Fibroblast of villous mesenchyme (primary cell): Measurements from ENCODE around the gene CACTIN. TPM values are rescaled to one million over a fixed set of nuclear protein-coding genes. Genes with fewer than 3 reads are reported as not detected.

Experiments used
- DNase-seq: peaks from one replicate; pipeline ENCODE4 v3.0.0-alpha.2; 2010; ENCODE audit warnings: low read depth
- H3K4me3 ChIP-seq: 2 replicates; pipeline ENCODE4 v1.5.1; 2011; ENCODE audit warnings: low read depth, mild to moderate bottlenecking, low read length
- CTCF ChIP-seq: IDR thresholded peaks from 2 replicates; pipeline ENCODE4 v1.5.1; 2012; ENCODE audit warnings: low read depth, mild to moderate bottlenecking, low read length; ENCODE audit not compliant: insufficient read depth
- total RNA-seq: library from RNA; depleted of rRNA; stranded (reverse); fragments of >200 nt; gene quantifications from 2 replicates; pipeline ENCODE4 v1.2.3, GENCODE V29; 2012

Gene CACTIN
- total RNA-seq, 1 donor = 17.7 TPM

GRCh38 chr19:3622224-3622623 lies 4.4 kb downstream of the CACTIN start:
- no peak for DNase-seq
- TF ChIP-seq CTCF = no peak
- no peak overlapping the region for H3K4me3 ChIP-seq

- no peak overlapping the region for H3K4me3 ChIP-seq
- no peak for DNase-seq
- TF ChIP-seq CTCF = no peak
Observed at GRCh38 chr19:3621689-3622088, 4.9 kb downstream of the CACTIN start.

- no peak overlapping the region for H3K4me3 ChIP-seq
- TF ChIP-seq CTCF = no peak
- DNase-seq = no peak
Observed at GRCh38 chr19:3620817-3621547, 5.6 kb downstream of the CACTIN start.

GRCh38 chr19:3620145-3620816 lies 6.3 kb downstream of the CACTIN start:
- no peak for TF ChIP-seq CTCF
- no peak overlapping the region for H3K4me3 ChIP-seq
- no peak for DNase-seq

- no peak for DNase-seq
- no peak for TF ChIP-seq CTCF
- no peak overlapping the region for H3K4me3 ChIP-seq
Observed at GRCh38 chr19:3619631-3620012, 7.0 kb downstream of the CACTIN start.

- TF ChIP-seq CTCF = no peak
- no peak for DNase-seq
- H3K4me3 ChIP-seq = no peak overlapping the region
Observed at GRCh38 chr19:3618811-3619630, 7.6 kb downstream of the CACTIN start.
